SK-MEL-5 (cell line): ENCODE measurements around the gene LCOR. TPM values are rescaled to one million over a fixed set of nuclear protein-coding genes. Genes with fewer than 3 reads are reported as not detected.

Experiments
- DNase-seq: peaks from one replicate; pipeline ENCODE4 v3.0.0-alpha.2; 2016; ENCODE audit warnings: low read depth, low spot score
- in situ Hi-C: cut with HindIII; loops from 2 replicates; pipeline ENCODE4 v1.10.0; 2016; ENCODE audit warnings: low sequenced_read_pairs, high pct_unique_total_duplicates, low pct_unique_long_range_greater_than_20kb
- total RNA-seq: library from RNA; depleted of rRNA; stranded (reverse); fragments of >200 nt; shearing (Covaris generic); gene quantifications from 2 replicates; pipeline ENCODE4 v1.2.3, GENCODE V29; 2014

LCOR gene
- total RNA-seq, 1 experiment from 2014 or later = 9.5 TPM

DNA sequence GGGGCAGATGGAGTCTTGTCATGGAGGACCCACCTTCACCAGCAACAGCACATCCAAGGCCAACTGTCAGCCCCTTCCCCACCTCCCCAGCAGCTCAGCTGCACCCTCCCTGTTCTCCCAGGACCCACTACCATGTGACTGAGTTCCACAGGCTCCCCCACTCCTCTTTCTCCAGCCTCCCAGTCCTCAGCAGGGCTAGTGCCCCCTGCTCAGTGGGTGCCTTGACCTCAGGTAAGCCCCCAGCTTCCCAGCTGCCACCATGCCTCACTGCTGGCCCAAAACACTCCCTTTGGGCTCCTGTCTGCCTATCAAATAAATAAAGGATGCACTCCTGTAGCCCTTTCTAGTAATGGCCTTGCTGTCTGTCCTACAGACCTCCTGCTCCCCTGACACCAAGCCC, 179.3 kb downstream of the LCOR start:
- DNase-seq = no peak
- in situ Hi-C loops = no loop called here

- no peak for DNase-seq
- in situ Hi-C loops = no loop called here
These were observed 180.4 kb downstream of the LCOR start for GRCh38 chr10:97012470-97012869.

DNA sequence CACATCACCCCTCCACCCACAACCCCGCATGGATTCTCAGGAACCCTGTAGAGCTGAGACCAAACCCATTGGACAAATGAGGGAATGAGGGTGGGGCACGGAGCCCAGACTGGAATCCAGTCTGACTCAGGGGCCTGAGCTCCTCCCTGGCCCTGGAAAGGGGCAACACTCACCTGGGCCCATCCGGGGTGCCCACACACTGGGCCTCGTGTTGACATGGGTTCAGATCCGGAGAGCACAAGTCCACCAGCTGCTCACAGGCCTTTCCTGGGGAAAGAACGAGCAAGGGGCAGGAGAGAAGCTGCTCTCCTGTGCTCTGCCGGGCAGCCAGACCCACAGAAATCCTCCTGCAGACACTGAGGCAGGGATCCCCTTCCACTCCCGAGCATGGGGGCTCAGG, 181.5 kb downstream of the LCOR start:
- no peak for DNase-seq
- in situ Hi-C loops = no loop called here

DNA sequence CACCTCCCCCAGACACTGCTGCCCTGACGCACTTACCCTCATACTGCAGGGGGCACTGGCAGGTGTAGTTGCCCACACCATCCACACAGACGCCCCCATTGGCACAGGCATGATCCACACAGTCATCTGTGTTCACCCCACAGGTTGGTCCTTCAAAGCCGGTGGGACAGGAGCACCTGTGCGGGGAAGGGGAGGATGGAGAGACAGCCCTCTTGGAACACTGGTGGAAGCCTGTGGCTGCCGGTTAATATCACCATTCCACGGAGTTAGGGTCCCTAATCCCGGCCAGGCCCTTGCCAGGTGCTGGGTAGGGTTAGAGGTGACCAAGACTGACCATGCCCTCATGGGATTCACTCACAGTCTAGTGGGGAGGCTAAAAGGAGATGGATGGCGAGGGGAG, 181.9 kb downstream of the LCOR start:
- DNase-seq = no peak
- in situ Hi-C loops = no loop called here

GRCh38 chr10:97015240-97015639, 183.1 kb downstream of the LCOR start:
- no peak for DNase-seq
- in situ Hi-C loops = no loop called here

- DNase-seq = no peak
- in situ Hi-C loops = no loop called here
These were observed 184.8 kb downstream of the LCOR start for GRCh38 chr10:97016728-97017473.

DNA sequence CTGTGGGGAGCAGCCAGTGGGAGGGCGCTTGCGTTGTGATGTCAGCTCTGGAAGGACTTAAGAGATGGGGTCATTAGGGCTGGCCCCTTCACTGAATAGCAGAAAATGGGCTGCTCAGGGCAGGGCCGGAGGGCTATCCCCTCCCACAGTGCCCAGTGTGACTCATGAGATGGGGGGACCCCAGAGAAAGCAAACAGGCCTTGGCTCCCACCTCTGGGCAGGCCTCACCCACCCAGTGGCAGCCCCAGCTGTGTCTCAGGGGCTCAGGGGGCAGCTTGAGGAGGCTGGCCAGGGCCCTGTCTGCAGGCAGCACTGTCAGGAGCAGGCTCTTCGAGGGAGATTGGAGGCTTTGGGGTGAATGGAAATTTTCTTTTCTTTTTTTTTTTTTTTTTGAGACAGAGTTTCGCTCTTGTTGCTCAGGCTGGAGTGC, 185.4 kb downstream of the LCOR start:
- in situ Hi-C loops = no loop called here
- DNase-seq = no peak

DNA sequence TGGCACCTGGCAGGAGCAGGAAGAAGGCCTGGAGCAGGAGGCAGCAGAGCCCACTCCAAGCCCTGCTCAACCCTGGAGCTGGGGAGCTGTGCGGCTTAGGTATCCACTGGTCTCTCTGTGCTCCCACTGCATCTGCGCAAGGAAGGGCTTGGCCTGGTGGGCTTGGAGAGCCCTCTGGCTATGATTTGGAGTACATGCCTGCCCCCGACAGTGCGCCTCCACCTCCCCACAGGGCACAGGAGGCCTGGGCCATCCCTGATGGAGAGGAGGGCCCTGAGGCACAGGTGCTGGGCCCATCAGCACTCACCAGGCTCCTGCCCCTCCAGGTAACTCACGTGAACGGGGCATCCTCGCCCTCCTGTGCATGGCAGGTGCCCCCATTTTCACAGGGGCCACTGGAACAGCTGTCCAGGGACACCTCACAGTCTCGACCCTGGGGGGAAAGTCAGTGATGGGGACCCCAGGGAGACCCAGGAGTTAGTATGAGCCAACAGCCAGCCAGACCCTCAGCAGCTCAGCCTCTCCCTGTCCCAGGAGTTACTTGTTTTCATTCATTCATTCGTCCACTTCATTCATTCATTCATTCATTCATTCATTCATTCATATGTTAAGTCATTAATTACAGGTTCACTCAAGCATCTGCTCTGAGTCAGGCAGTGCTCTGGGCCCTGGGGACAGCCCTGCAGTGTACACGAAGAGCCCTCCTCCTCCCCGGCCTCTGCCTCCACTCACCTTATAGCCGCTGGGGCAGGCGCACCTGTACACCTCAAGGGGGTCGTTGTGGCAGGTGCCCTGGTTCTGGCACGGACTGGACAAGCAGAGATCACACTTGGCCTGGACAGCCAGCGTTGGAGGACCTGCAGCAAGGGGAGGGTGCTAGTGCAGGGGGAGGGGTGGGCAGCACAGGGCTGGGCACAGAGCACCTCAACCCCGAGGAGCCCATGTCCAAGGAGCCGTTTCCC, 186.4 kb downstream of the LCOR start:
- DNase-seq = no peak
- in situ Hi-C loops = no loop called here

DNA sequence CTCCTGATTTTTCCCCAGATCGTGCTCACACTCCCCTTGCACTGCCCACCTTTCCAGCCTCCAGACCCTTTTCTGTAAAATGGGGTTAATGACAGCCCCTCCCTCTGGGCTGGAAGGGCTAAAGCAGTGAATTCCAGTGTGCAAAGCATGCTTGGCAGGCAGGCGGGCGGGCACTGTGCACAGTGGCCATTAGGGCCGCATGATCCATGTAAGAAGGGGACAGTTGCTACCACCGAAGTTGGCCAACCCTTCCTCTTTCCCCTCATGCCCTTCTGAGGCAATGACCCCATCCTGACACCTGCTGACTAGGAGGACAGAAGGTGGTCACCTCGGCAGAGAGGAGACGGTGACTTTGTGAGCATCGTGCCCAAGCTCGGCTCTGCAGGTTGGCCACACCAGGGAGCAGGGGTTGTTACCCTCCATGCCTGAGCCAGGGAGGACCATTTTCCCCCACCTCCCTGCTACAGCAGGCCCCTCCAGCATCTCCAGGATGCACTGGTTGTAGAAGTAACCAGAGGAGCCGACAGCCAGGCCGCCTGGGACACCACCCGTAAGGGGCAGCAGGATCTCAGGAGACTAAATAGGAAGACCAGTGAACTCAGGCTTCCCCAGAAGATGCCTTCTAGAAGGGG, 187.2 kb downstream of the LCOR start:
- in situ Hi-C loops = no loop called here
- no peak for DNase-seq

- in situ Hi-C loops = no loop called here
- no peak for DNase-seq
These were observed 188.6 kb downstream of the LCOR start for GRCh38 chr10:97020452-97021400.

DNA sequence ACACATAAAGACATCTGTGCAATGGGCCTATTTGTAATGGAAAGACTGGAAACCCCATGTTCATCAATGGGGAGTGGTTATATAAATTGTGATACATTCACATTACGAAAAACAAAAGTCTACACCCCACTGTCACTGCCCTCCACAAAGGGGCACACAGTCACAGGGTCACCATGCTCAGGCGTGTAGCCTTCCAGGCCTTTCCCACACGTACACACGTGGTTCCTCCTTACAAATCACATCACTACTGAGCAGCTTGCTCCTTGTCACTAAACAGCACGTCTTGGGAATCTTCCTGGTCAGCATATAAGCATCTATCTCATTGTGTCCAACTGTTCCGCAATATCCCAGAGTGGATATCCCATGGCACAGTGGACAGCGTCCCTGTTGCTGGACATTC, 190.5 kb downstream of the LCOR start:
- no peak for DNase-seq
- in situ Hi-C loops = no loop called here

DNA sequence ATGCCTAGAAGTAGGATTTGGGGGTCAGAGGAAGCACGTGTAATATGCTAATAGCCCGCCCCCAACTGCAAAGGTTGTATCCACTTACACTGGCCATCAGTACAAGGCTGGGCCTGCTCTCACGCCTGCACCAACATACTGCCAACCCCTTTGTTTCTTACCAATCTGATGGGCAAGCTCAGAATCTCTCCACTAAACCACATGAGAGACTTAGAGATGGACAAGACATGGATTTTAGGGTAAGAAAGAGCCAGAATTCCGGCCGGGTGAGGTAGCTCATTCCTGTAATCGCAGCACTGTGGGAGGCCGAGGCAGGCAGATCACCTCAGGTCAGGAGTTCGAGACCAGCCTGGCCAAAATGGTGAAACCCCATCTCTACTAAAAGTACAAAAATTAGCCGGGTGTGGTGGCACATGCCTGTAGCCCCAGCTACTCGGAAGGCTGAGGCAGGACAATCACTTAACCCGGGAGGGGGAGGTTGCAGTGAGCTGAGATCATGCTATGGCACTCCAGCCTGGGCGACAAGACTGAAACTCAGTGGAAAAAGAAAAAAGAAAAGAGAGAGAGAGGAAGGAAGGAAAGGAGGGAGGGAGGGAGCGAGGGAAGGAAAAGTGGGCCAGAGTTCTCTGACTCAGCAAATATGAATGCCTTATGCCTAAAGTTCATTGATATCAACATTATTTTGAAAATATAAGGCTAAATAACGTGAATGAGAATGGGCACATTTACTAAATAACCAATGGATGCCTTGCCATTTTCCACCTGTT, 191.5 kb downstream of the LCOR start:
- DNase-seq = no peak

GRCh38 chr10:97024168-97025073, 192.3 kb downstream of the LCOR start:
- in situ Hi-C loops = no loop called here
- DNase-seq = no peak

More for the DNA sequence above, 191.5 kb downstream of the LCOR start:
- in situ Hi-C loops = no loop called here

DNA sequence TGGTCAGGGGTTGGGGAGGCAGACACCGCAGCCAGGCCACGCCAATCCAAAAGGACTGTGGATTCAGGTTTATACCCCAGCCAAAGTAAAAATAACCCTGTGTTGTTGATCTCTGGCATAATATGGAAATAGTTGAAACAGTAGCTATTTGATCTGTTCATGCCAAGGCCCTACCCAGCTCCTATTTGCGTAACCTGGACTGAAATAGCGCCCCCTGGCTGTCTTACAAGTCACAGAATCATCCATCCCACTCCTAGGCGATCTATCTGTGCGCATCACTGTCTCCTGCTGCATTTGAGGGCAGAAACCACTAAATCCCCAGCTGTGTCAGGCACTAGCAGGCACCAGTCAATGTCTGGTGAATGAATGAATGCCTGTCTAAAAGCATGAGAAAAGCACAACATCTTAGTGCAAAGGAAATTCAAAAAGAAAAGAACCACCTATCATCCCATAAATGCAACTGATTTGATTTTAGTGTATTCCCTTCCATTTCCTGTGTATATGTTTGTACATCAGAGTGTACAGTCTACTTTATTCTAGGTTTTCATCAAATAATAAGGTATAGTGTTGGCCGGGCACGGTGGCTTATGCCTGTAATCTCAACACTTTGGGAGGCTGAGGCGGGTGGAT, 193.6 kb downstream of the LCOR start:
- in situ Hi-C loops = no loop called here
- peak; percentile 77 for DNase-seq

DNA sequence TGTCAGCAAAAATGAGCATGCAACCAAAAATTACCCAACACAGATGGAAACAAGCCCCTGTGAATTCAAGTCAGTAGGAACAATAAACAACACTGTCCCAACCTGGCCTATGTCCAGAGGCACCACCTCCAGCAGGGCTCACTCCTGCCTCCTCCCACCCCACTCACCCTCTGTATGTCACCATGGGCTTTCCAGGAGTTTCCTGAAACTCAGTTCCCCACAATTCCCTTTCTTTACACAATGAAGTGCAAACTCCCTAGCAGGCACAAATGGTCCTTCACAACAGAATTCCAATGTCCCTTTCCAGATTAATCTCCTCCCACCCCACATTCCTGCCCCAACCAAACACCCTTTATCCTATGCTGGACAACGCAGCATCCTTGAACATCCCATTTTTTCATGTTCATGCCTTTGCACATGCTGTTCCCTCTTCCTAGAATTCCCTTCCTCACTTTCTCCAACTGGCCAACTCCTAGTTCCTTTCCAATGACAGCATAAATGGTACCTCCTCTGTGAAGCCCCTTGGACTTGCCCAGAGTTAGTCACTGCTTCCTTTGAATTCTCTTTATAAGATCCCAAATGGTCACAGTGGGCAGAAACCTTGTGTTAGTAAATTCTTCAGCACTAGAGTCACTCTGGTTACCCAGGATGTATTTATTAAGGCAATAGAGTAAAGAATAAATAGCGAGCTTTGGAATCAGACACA, 196.2 kb downstream of the LCOR start:
- in situ Hi-C loops = no loop called here
- DNase-seq = no peak
